ENCODE measurements around the gene MRPL37. TPM values are rescaled to one million over a fixed set of nuclear protein-coding genes. Genes with fewer than 3 reads are reported as not detected.
A peak's percentile ranks its signal among the peaks of the same experiment; 100 is the strongest.

The MRPL37 gene
- total RNA-seq, 2 experiments from 2014 or later, result 24.0 to 24.4 TPM

GRCh38 chr1:54215523-54215922 is 15.6 kb downstream of the MRPL37 start:
- POLR2A ChIA-PET, result no interaction called here
- Histone ChIP-seq H3K27me3 (ENCODE audit: control insufficient read depth in 1 of 2, insufficient read depth in 2 of 2, low read length in 2 of 2) (no peaks in the 10 kb centered on the region), H3K36me3 (ENCODE audit: insufficient read depth, low read length) (peaks cover 92% of the 10 kb centered on the region), H3K9me3 (ENCODE audit: control insufficient read depth in 1 of 2, insufficient read depth in 1 of 2, low read length in 2 of 2) (no peaks in the 10 kb centered on the region), H3K27ac (ENCODE audit: low read depth in 1 of 2, low read length in 2 of 2) (no peak overlapping the region), H3K4me3 (ENCODE audit: low read length) (no peak overlapping the region), H3K4me1 (ENCODE audit: insufficient read depth, low read length) (no peaks in the 10 kb centered on the region)
- ATAC-seq (ENCODE audit: poor library complexity), result no peak
- Mint-ChIP-seq H3K4me1 (ENCODE audit: low read depth) (no peaks in the 10 kb centered on the region), H3K9me3 (no peaks in the 10 kb centered on the region), H3K27me3 (no peaks in the 10 kb centered on the region), H3K4me3 (no peak overlapping the region), H3K36me3 (ENCODE audit: low read depth) (peaks cover 91% of the 10 kb centered on the region), H3K27ac (no peak overlapping the region)
- CTCF ChIA-PET, result no interaction called here
- no peak for DNase-seq
- TF ChIP-seq, protein P1, sequence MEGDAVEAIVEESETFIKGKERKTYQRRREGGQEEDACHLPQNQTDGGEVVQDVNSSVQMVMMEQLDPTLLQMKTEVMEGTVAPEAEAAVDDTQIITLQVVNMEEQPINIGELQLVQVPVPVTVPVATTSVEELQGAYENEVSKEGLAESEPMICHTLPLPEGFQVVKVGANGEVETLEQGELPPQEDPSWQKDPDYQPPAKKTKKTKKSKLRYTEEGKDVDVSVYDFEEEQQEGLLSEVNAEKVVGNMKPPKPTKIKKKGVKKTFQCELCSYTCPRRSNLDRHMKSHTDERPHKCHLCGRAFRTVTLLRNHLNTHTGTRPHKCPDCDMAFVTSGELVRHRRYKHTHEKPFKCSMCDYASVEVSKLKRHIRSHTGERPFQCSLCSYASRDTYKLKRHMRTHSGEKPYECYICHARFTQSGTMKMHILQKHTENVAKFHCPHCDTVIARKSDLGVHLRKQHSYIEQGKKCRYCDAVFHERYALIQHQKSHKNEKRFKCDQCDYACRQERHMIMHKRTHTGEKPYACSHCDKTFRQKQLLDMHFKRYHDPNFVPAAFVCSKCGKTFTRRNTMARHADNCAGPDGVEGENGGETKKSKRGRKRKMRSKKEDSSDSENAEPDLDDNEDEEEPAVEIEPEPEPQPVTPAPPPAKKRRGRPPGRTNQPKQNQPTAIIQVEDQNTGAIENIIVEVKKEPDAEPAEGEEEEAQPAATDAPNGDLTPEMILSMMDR (IDR thresholded peaks at IDR 0.05), result no peak
- intact Hi-C loops (cut with DNase I, micrococcal nuclease), result loop anchor here in 1 of 2 experiments (2.0 kb wide), 1 partner anchor 25 kb away; no protein-coding TSS in a partner anchor

GRCh38 chr1:54218883-54219687 is 19.1 kb downstream of the MRPL37 start:
- Mint-ChIP-seq H3K27ac (peak overlapping the region; percentile 31), H3K36me3 (ENCODE audit: low read depth) (peaks cover 73% of the 10 kb centered on the region), H3K4me1 (ENCODE audit: low read depth) (no peaks in the 10 kb centered on the region), H3K9me3 (no peaks in the 10 kb centered on the region), H3K4me3 (no peak overlapping the region), H3K27me3 (no peaks in the 10 kb centered on the region)
- ChIA-PET POLR2A (interaction anchor here (0.8 kb wide), 1 partner anchor 19 kb away, joined by 4 read pairs; the partner anchor contains the start of genes CYB5RL and MRPL37), CTCF (no interaction called here)
- Histone ChIP-seq H3K36me3 (ENCODE audit: insufficient read depth, low read length) (peaks cover 68% of the 10 kb centered on the region), H3K9me3 (ENCODE audit: control insufficient read depth in 1 of 2, insufficient read depth in 1 of 2, low read length in 2 of 2) (no peaks in the 10 kb centered on the region), H3K27me3 (ENCODE audit: control insufficient read depth in 1 of 2, insufficient read depth in 2 of 2, low read length in 2 of 2) (no peaks in the 10 kb centered on the region), H3K4me3 (ENCODE audit: low read length) (no peak overlapping the region), H3K4me1 (ENCODE audit: insufficient read depth, low read length) (no peaks in the 10 kb centered on the region), H3K27ac (ENCODE audit: low read depth in 1 of 2, low read length in 2 of 2) (no peak overlapping the region)
- TF ChIP-seq, protein P1 (IDR thresholded peaks at IDR 0.05), result no peak
- ATAC-seq (ENCODE audit: poor library complexity) (no peak), DNase-seq (no peak)
- intact Hi-C loops (cut with DNase I, micrococcal nuclease), result no loop called here

GRCh38 chr1:54219688-54220003 is 19.7 kb downstream of the MRPL37 start:
- Histone ChIP-seq H3K9me3 (ENCODE audit: control insufficient read depth in 1 of 2, insufficient read depth in 1 of 2, low read length in 2 of 2) (no peaks in the 10 kb centered on the region), H3K4me1 (ENCODE audit: insufficient read depth, low read length) (no peaks in the 10 kb centered on the region), H3K27me3 (ENCODE audit: control insufficient read depth in 1 of 2, insufficient read depth in 2 of 2, low read length in 2 of 2) (no peaks in the 10 kb centered on the region), H3K27ac (ENCODE audit: low read depth in 1 of 2, low read length in 2 of 2) (no peak overlapping the region), H3K36me3 (ENCODE audit: insufficient read depth, low read length) (peaks cover 62% of the 10 kb centered on the region), H3K4me3 (ENCODE audit: low read length) (no peak overlapping the region)
- DNase-seq (no peak), ATAC-seq (ENCODE audit: poor library complexity) (no peak)
- Mint-ChIP-seq H3K36me3 (ENCODE audit: low read depth) (peaks cover 68% of the 10 kb centered on the region), H3K27ac (peak overlapping the region; percentile 31), H3K27me3 (no peaks in the 10 kb centered on the region), H3K9me3 (no peaks in the 10 kb centered on the region), H3K4me3 (no peak overlapping the region), H3K4me1 (ENCODE audit: low read depth) (no peaks in the 10 kb centered on the region)
- ChIA-PET CTCF (no interaction called here), POLR2A (interaction anchor here (0.8 kb wide), 1 partner anchor 20 kb away, joined by 4 read pairs; the partner anchor contains the start of genes CYB5RL and MRPL37)
- intact Hi-C loops (cut with DNase I, micrococcal nuclease), result no loop called here
- TF ChIP-seq, protein P1 (IDR thresholded peaks at IDR 0.05), result no peak

Measured in CD4-positive, alpha-beta T cell (primary cell).